HCT116 (cell line): ENCODE measurements around the gene NOP10.

ENCODE experiments used
- ATF3 ChIP-seq: IDR thresholded peaks from 2 replicates; pipeline ENCODE4 v1.6.1; 2012
- CTCF ChIP-seq, 3 experiments: fragments of 200-600 bp in 1 of 3; sonication (generic) in 1 of 3; IDR thresholded peaks in 2 of 3; conservative IDR thresholded peaks in 1 of 3; 2 replicates each; pipeline ENCODE4 v1.5.1; 2012 to 2017; ENCODE audit warnings: low read depth in 2 of 3, low read length in 2 of 3, antibody characterized with exemption in 1 of 3, borderline replicate concordance in 1 of 3, control low read depth in 1 of 3, mild to moderate bottlenecking in 1 of 3, mixed read lengths in 1 of 3, mixed run types in 1 of 3, moderate library complexity in 1 of 3; ENCODE audit not compliant: insufficient read depth in 1 of 3
- EZH2 ChIP-seq: fragments of 200-600 bp; sonication (generic); IDR thresholded peaks from 2 replicates; pipeline ENCODE4 v1.6.1; 2017; ENCODE audit warnings: antibody characterized with exemption, mixed run types
- MAX ChIP-seq: IDR thresholded peaks from 2 replicates; pipeline ENCODE4 v1.6.1; 2012
- POLR2AphosphoS5 ChIP-seq: IDR thresholded peaks from 2 replicates; pipeline ENCODE4 v1.6.1; 2011; ENCODE audit warnings: mild to moderate bottlenecking, low read depth, low read length, moderate library complexity

GRCh38 chr15:34329006-34329405 lies 13.9 kb downstream of the NOP10 start:
- TF ChIP-seq EZH2 (no peak), POLR2AphosphoS5 (no peak), CTCF (IDR thresholded peaks at IDR 0.05 in 2 of 3, conservative IDR thresholded peaks at IDR 0.05 in 1 of 3; ENCODE audit: borderline replicate concordance in 1 of 3, insufficient read depth in 1 of 3, low read depth in 2 of 3, low read length in 2 of 3) (no peak), MAX (no peak), ATF3 (no peak)
